Transverse colon (tissue), 4 donors: ENCODE data around the gene TSPAN5. TPM values are rescaled to one million over a fixed set of nuclear protein-coding genes. Genes with fewer than 3 reads are reported as not detected.

Experiments
- DNase-seq: peaks from one replicate; pipeline ENCODE4 v3.0.0-alpha.2; 2019
- H3K27ac ChIP-seq, 4 donors: fragments of 200-600 bp; sonication (generic); 2 replicates each; pipeline ENCODE4 v1.5.1; 2016 to 2018; ENCODE audit warnings: inconsistent platforms in 4 of 4
- H3K27me3 ChIP-seq: fragments of 200-600 bp; sonication (generic); 2 replicates; pipeline ENCODE4 v1.5.1; 2017; ENCODE audit warnings: inconsistent platforms
- H3K36me3 ChIP-seq, 4 donors: fragments of 200-600 bp; sonication (generic); 2 replicates each; pipeline ENCODE4 v1.5.1; 2017 to 2019; ENCODE audit warnings: inconsistent platforms in 4 of 4
- H3K4me1 ChIP-seq, 4 donors: fragments of 200-600 bp; sonication (generic); 2 replicates each; pipeline ENCODE4 v1.5.1; 2017 to 2020; ENCODE audit warnings: inconsistent platforms in 4 of 4
- H3K4me3 ChIP-seq, 4 donors: fragments of 200-600 bp; sonication (generic); 1 replicate in 1 of 4; 2 replicates in 3 of 4; pipeline versions ENCODE4 v1.5.1 to v1.6.1; 2017 to 2019; ENCODE audit warnings: inconsistent platforms in 4 of 4
- H3K9me3 ChIP-seq, 2 donors: fragments of 200-600 bp; sonication (generic); 2 replicates each; pipeline ENCODE4 v1.5.1; 2017 to 2019; ENCODE audit warnings: inconsistent platforms in 2 of 2
- CTCF ChIP-seq, 5 experiments: fragments of 200-600 bp in 3 of 5; fragments of 450-650 bp in 2 of 5; sonication (generic) in 3 of 5; IDR thresholded peaks; 1 replicate in 2 of 5; 2 replicates in 3 of 5; pipeline ENCODE4 v1.5.1; 2016 to 2017; ENCODE audit warnings: antibody characterized with exemption in 5 of 5, inconsistent platforms in 3 of 5, mild to moderate bottlenecking in 2 of 5, moderate library complexity in 1 of 5
- EP300 ChIP-seq: sonication (generic); formaldehyde crosslinking; IDR thresholded peaks from one replicate; pipeline ENCODE4 v1.6.1; 2017; ENCODE audit warnings: antibody characterized with exemption, low read depth
- POLR2A ChIP-seq: fragments of 450-650 bp; IDR thresholded peaks from one replicate; pipeline ENCODE4 v1.6.1; 2016; ENCODE audit warnings: antibody characterized with exemption, mild to moderate bottlenecking, moderate library complexity
- POLR2AphosphoS5 ChIP-seq, 3 donors: sonication (generic); formaldehyde crosslinking; IDR thresholded peaks; one replicate each; pipeline ENCODE4 v1.6.1; 2016; ENCODE audit warnings: antibody characterized with exemption in 3 of 3
- WGBS, 2 donors: methylation state at CpG; one replicate each; pipeline ENCODE4 v1.1.5; 2018; ENCODE audit warnings: low coverage in 1 of 2; 5-methylcytosine and 5-hydroxymethylcytosine counted together
- in situ Hi-C, 4 donors: fragments of 200-750 bp; cut with MboI; loops; one replicate each; pipeline versions ENCODE4 v1.15.0 to v1.15.1; 2017; ENCODE audit warnings: low sequenced_read_pairs in 3 of 4, low pct_ligation_motif_present in 1 of 4, low pct_unique_long_range_greater_than_20kb in 1 of 4
- intact Hi-C: fragments of 100-400 bp; cut with DNase I; formaldehyde crosslinking; loops from one replicate; pipeline ENCODE4 v1.15.1; 2023; ENCODE audit warnings: low total_unique reads
- total RNA-seq, 4 donors: library from RNA; depleted of rRNA; stranded (reverse); fragments of >200 nt; gene quantifications; one replicate each; pipeline ENCODE4 v1.1.0, GENCODE V29; 2016

The TSPAN5 gene
- total RNA-seq, 4 donors from 2014 or later: 1.1 to 9.6 (median 4.4) TPM

GRCh38 chr4:98688411-98689290 lies 30.2 kb upstream of the TSPAN5 start:
- WGBS, 2 donors: 56 to 64% methylated on average over 3 to 5 of the region's 5 CpGs
- no peak for TF ChIP-seq CTCF (IDR thresholded peaks at IDR 0.05)
- TF ChIP-seq EP300: no peak
- no peak for TF ChIP-seq POLR2A
- no peak for TF ChIP-seq POLR2AphosphoS5 (IDR thresholded peaks at IDR 0.05)
- Histone ChIP-seq H3K27me3 (no peaks in the 10 kb centered on the region), H3K4me3 (no peak overlapping the region), H3K9me3 (no peaks in the 10 kb centered on the region), H3K36me3 (no peaks in the 10 kb centered on the region), H3K27ac (no peak overlapping the region), H3K4me1 (peaks cover 0 to 6% (median 0%) of the 10 kb centered on the region in 4 donors)
- in situ Hi-C loops: no loop called here
- DNase-seq: no peak
- intact Hi-C loops: no loop called here

- Histone ChIP-seq H3K4me1 (peaks cover 0 to 6% (median 0%) of the 10 kb centered on the region in 4 donors), H3K27me3 (no peaks in the 10 kb centered on the region), H3K27ac (no peak overlapping the region), H3K9me3 (no peaks in the 10 kb centered on the region), H3K4me3 (no peak overlapping the region), H3K36me3 (no peaks in the 10 kb centered on the region)
- 47 to 78% methylated on average over 1 of the region's 1 CpG for WGBS, 2 donors
- TF ChIP-seq POLR2AphosphoS5 (IDR thresholded peaks at IDR 0.05) (no peak), POLR2A (no peak), EP300 (no peak), CTCF (IDR thresholded peaks at IDR 0.05) (no peak)
- in situ Hi-C loops: no loop called here
- intact Hi-C loops: no loop called here
- DNase-seq: no peak
These were observed 29.5 kb upstream of the TSPAN5 start for GRCh38 chr4:98687876-98688275.

GRCh38 chr4:98686847-98687246 lies 28.4 kb upstream of the TSPAN5 start:
- intact Hi-C loops (no loop called here), in situ Hi-C loops (no loop called here)
- no peaks in the 10 kb centered on the region for H3K9me3 ChIP-seq
- no peak overlapping the region for H3K27ac ChIP-seq
- no peak overlapping the region for H3K4me3 ChIP-seq
- TF ChIP-seq CTCF (IDR thresholded peaks at IDR 0.05) (no peak), POLR2A (no peak), EP300 (no peak), POLR2AphosphoS5 (IDR thresholded peaks at IDR 0.05) (no peak)
- H3K4me1 ChIP-seq: peaks cover 0 to 6% (median 0%) of the 10 kb centered on the region in 4 donors
- no peaks in the 10 kb centered on the region for H3K36me3 ChIP-seq
- no peak for DNase-seq
- WGBS, 2 donors: 60 to 70% methylated on average over 1 of the region's 1 CpG
- H3K27me3 ChIP-seq: no peaks in the 10 kb centered on the region

- H3K9me3 ChIP-seq: no peaks in the 10 kb centered on the region
- no peak for DNase-seq
- intact Hi-C loops: no loop called here
- WGBS, 2 donors: 81 to 100% methylated on average over 3 of the region's 3 CpGs
- no peaks in the 10 kb centered on the region for H3K27me3 ChIP-seq
- no peak overlapping the region for H3K4me3 ChIP-seq
- H3K27ac ChIP-seq: no peak overlapping the region
- H3K4me1 ChIP-seq: peaks cover 0 to 6% (median 0%) of the 10 kb centered on the region in 4 donors
- TF ChIP-seq CTCF (IDR thresholded peaks at IDR 0.05) (no peak), POLR2AphosphoS5 (IDR thresholded peaks at IDR 0.05) (no peak), EP300 (no peak), POLR2A (no peak)
- no peaks in the 10 kb centered on the region for H3K36me3 ChIP-seq
- in situ Hi-C loops: no loop called here
These were observed 27.8 kb upstream of the TSPAN5 start for GRCh38 chr4:98686043-98686707.
